ENCODE results near the gene SMAD3.

DNA sequence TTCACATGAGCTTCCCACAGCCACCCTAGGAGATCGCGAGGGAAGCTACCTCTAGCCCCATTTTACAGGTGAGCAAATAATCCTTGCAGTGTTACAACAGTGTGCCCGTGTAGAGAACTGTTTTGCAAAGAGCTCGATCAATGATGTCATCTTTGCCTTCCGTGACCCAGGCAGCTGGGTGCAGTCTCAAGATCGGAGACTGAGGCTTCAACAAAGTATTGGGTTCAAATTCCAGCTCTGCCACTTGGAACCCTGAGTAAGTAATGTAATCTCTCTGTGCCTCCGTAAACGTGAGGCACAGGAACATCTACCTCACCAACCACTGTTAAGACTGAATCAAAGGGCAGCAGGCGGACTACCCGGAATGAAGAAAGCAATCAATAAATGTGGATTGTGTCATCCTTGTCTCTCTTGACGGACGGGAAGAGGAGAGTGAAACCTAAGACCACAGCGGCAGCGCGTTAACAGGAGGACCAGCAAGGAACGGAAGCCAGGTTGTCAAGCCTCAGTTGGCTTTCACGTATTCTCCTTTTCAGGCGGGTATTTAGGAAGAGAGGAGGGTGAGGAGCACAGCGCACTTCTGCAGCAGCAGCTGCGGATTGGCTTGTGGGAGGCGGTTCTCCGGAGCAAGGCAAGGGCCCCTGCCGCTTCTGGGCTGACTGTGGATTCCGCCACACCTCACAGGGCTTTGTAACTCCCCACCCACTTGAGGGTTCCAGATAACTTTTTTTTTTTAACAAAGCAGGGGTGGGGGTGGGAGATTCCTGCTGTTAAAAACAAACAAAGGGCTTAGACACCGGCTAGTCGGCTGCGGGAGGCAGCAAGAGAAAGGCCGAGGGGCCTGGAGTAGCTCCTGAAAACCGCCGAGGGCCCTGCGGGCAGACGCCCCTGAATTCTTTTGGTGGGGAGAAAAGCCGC lies 1.5 kb upstream of the SMAD3 start:
- TF ChIP-seq CTCF (IDR thresholded peaks at IDR 0.05; ENCODE audit: borderline replicate concordance, extremely low read depth, low read length, poor library complexity, severe bottlenecking): no peak
- no peak for TF ChIP-seq EZH2 (IDR thresholded peaks at IDR 0.05; ENCODE audit: borderline replicate concordance, low read depth, low read length, severe bottlenecking)
